ENCODE measurements around the gene OR13C5.

The OR13C5 gene

DNA sequence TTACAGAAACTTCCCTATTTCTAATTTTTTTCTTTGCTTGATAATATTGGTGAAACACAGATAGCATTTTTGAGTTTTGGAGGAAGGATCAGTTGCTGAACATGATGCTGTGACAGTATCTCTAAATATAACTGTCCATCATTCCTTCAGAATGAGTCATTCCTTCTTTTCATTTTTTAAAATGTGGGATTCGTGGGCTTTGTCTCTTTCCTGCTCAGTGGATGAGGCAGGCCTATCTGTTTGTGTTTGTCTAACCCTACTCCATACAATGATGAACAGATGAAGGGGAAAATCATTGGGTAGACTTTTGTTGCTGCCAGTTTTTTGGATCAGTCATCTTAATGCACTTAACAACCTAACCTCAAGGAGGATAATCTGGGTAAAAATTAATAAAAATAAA, 46.0 kb downstream of the OR13C5 start:
- DNase-seq (ENCODE audit: low read depth, low spot score): no peak

All from smooth muscle cell of the brain vasculature (primary cell).